ENCODE results near the gene ELMO3.

ELMO3 gene

DNA sequence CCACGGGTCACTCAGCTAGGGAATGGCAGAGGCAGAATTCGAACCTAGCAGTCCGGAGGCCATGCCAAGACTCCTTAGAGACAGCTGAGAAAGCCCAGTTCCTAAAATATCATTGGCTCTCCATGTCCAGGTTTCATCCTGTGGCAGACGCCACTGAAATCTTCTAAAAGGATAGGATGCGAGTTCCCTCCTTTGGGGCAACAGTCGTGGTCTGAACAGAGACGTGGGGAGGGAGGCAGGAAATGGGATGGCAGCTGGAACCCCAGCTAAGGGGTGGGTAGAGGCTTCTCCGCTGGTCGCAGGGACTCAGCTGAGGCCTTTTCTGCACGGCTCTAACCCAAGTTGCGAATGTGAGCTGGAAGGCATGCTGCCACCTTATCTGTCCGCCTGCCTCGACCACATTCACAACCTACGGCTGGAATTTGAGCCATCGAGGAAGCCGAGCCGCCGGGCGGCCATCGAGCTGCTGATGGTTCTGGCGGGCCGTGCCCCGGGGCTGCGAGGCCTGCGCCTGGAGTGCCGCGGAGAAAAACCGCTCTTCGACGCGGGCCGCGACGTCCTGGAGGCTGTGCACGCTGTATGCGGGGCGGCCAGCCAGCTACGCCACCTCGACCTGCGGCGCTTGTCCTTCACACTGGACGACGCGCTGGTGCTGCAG is 36.3 kb upstream of the ELMO3 start:
- TF ChIP-seq, protein P1, sequence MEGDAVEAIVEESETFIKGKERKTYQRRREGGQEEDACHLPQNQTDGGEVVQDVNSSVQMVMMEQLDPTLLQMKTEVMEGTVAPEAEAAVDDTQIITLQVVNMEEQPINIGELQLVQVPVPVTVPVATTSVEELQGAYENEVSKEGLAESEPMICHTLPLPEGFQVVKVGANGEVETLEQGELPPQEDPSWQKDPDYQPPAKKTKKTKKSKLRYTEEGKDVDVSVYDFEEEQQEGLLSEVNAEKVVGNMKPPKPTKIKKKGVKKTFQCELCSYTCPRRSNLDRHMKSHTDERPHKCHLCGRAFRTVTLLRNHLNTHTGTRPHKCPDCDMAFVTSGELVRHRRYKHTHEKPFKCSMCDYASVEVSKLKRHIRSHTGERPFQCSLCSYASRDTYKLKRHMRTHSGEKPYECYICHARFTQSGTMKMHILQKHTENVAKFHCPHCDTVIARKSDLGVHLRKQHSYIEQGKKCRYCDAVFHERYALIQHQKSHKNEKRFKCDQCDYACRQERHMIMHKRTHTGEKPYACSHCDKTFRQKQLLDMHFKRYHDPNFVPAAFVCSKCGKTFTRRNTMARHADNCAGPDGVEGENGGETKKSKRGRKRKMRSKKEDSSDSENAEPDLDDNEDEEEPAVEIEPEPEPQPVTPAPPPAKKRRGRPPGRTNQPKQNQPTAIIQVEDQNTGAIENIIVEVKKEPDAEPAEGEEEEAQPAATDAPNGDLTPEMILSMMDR (conservative IDR thresholded peaks at IDR 0.05): no peak
- H3K27ac ChIP-seq: no peak overlapping the region

DNA sequence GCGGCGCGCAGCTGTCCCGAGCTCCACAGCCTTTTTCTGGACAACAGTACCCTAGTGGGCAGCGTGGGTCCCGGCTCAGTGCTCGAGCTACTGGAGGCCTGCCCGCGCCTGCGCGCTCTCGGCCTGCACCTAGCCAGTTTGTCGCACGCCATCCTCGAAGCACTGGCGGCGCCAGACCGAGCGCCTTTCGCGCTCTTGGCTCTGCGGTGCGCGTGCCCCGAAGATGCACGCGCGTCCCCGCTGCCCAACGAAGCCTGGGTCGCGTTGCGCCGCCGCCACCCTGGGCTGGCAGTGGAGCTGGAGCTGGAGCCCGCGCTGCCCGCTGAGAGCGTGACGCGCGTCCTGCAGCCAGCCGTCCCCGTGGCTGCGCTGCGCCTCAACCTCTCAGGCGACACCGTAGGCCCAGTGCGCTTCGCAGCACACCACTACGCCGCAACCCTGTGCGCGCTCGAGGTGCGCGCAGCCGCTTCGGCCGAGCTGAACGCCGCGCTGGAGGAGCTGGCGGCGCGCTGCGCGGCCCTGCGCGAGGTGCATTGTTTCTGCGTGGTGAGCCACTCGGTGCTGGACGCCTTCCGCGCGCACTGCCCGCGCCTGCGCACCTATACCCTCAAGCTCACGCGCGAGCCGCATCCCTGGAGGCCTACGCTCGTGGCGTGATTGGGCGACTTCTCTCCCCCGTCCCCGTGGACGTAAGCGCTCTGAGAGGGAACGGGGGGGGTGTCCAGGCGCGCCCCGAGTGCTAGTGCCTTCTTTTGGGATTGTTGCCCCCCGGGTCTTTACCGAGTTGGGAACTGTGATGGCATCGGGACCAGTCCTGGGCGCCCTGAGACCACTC is 35.5 kb upstream of the ELMO3 start:
- TF ChIP-seq, protein P1 (conservative IDR thresholded peaks at IDR 0.05): no peak
- no peak overlapping the region for H3K27ac ChIP-seq

DNA sequence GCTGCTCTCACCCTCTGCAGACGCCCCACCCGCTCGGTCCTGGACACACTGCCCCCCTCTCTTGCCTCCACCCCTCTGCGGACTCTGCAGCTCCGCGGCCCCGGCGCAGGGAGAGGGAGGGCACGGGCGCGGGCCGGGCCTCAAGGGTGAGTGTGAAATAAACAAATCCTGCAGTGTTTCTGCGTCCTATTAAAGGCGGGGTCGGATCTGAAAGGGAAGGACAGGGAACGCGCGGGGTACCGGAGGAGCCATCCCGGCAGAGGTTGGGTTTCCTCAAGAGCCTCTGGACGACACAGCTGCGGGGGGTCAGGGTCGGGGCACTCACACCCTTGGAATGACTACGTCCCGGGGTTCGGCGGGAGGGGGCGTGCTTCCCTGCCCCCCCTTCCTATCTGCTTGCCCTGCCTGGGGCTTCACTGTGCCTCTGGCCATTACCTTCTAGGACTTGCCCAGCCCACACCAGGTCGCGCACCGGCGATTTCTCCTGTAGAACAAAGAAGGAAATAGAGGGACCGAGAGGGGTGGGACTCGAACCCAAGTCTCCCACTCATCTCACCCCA is 34.9 kb upstream of the ELMO3 start:
- H3K27ac ChIP-seq: no peak overlapping the region
- TF ChIP-seq, protein P1 (conservative IDR thresholded peaks at IDR 0.05): no peak

DNA sequence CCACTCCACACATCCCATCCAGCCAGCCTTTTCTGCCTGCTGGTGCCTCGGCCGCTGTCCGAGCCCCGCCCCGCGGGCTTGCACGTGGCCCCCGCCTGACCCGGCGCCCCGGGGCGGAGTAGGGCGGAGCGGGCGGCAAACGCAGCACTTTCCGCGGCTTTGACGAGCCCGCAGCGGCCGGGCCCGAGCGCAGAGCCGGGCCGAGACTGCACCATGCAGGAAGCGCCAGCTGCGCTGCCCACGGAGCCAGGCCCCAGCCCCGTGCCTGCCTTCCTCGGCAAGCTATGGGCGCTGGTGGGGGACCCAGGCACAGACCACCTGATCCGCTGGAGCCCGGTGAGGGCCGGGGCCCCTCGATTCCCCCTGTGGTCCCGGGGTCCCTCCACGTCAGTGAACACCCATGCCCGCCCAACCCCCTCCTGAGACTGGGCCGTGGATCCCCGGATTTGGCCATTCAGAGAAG is 34.3 kb upstream of the ELMO3 start, which contains the start of gene HSF4:
TSS of gene HSF4 (plus strand) at position 147 of the 463 bp plus-strand sequence. CDS start at position 214, 67 bp downstream.
- TF ChIP-seq, protein P1 (conservative IDR thresholded peaks at IDR 0.05): no peak
- H3K27ac ChIP-seq: no peak within 1 kb of the TSS

DNA sequence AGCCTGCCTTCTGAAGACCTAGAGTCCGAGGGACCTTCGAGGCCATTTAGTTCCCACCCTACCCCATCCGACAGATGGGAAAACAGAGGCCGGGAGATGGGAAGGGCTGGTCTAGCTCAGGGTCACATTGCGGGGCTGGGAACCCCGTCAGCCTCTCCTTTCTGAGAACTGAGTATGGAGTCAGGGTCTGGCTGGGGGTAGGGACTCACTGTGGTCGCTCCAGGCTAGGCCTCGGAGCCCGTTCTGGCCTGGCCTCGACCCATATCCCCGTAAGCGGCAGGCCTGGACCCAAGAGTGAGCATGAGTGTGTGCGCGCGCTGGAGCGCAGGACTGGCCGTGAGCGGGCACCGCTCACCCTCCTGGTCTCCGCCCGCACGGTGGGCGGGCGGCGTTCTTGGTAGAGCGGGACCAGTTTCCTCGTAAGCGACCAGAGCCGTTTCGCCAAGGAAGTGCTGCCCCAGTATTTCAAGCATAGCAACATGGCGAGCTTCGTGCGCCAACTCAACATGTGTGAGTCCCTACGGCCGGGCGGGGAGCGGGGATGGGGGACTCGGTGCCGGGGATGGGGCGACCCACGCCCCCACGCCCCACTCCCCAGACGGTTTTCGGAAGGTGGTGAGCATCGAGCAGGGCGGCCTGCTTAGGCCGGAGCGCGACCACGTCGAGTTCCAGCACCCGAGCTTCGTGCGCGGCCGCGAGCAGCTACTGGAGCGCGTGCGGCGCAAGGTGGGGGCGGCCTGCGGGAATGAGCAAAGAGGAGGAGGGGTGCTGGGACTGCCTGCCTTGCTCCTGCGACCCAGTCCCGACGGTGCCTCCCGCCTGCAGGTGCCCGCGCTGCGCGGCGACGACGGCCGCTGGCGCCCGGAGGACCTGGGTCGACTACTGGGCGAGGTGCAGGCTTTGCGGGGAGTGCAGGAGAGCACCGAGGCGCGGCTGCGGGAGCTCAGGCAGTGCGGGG is 33.5 kb upstream of the ELMO3 start:
- no peak overlapping the region for H3K27ac ChIP-seq
- TF ChIP-seq, protein P1 (conservative IDR thresholded peaks at IDR 0.05): no peak

DNA sequence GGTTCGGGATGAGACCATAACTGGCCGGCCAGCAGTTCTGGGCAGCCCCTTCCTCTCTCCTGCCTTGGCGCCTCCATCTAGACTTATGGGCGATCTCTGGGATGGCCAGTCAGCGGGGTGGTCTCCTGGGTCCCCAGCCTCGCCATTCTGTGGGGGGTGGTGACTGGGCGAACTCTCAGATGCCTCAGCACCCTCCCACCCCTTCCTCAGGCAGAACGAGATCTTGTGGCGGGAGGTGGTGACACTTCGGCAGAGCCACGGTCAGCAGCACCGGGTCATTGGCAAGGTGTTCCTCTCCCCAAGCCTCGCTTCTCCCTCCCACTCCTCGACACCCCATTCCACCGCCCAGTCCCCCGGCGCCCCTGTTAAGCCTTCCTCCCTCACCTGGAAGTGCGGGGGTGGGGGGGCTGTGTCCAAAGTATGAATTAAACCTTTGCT is 32.8 kb upstream of the ELMO3 start:
- H3K27ac ChIP-seq: no peak overlapping the region

More for the DNA sequence above, 32.8 kb upstream of the ELMO3 start:
- TF ChIP-seq, protein P1 (conservative IDR thresholded peaks at IDR 0.05): no peak

Measured in VCaP (cell line).